ENCODE measurements around the gene DMRT3. TPM values are rescaled to one million over a fixed set of nuclear protein-coding genes. Genes with fewer than 3 reads are reported as not detected.

Gene DMRT3
- total RNA-seq, 2 donors from 2014 or later = not detected

- ATAC-seq = no peak
- intact Hi-C loops (cut with DNase I) = no loop called here
- no peak for DNase-seq
Measured at GRCh38 chr9:969310-970150, 6.9 kb upstream of the DMRT3 start.

GRCh38 chr9:970151-970996, 6.1 kb upstream of the DMRT3 start:
- intact Hi-C loops (cut with DNase I) = no loop called here
- no peak for DNase-seq
- no peak for ATAC-seq

GRCh38 chr9:971901-972500, 4.5 kb upstream of the DMRT3 start:
- intact Hi-C loops (cut with DNase I) = no loop called here
- DNase-seq = no peak

GRCh38 chr9:972501-973294, 3.8 kb upstream of the DMRT3 start:
- peak; percentile 3 to 47 for ATAC-seq
- intact Hi-C loops (cut with DNase I) = no loop called here

More at GRCh38 chr9:971901-972500, 4.5 kb upstream of the DMRT3 start:
- peak; percentile 17 to 50 for ATAC-seq

GRCh38 chr9:973295-973834, 3.1 kb upstream of the DMRT3 start:
- ATAC-seq (no peak), DNase-seq (no peak)
- intact Hi-C loops (cut with DNase I) = no loop called here

More at GRCh38 chr9:972501-973294, 3.8 kb upstream of the DMRT3 start:
- DNase-seq = no peak

GRCh38 chr9:974031-974995, 2.1 kb upstream of the DMRT3 start:
- DNase-seq (no peak), ATAC-seq (no peak)
- intact Hi-C loops (cut with DNase I) = no loop called here

GRCh38 chr9:974996-975739, 1.3 kb upstream of the DMRT3 start:
- no peak for DNase-seq
- intact Hi-C loops (cut with DNase I) = no loop called here
- ATAC-seq = no peak

GRCh38 chr9:975740-976257, 656 bp upstream of the DMRT3 start:
- no peak for ATAC-seq
- no peak for DNase-seq
- intact Hi-C loops (cut with DNase I) = no loop called here

- ATAC-seq (no peak), DNase-seq (no peak)
- intact Hi-C loops (cut with DNase I) = no loop called here
Measured at GRCh38 chr9:976943-977837, 735 bp downstream of the DMRT3 start.

GRCh38 chr9:977838-978830, 1.7 kb downstream of the DMRT3 start:
- DNase-seq (no peak), ATAC-seq (no peak)
- intact Hi-C loops (cut with DNase I) = no loop called here

GRCh38 chr9:979983-980382, 3.5 kb downstream of the DMRT3 start:
- ATAC-seq = no peak
- intact Hi-C loops (cut with DNase I) = no loop called here
- no peak for DNase-seq

GRCh38 chr9:980640-981039, 4.2 kb downstream of the DMRT3 start:
- no peak for DNase-seq
- intact Hi-C loops (cut with DNase I) = no loop called here
- no peak for ATAC-seq

- intact Hi-C loops (cut with DNase I) = no loop called here
- ATAC-seq (no peak), DNase-seq (no peak)
Measured at GRCh38 chr9:981491-981898, 5.0 kb downstream of the DMRT3 start.

- intact Hi-C loops (cut with DNase I) = no loop called here
- ATAC-seq (no peak), DNase-seq (no peak)
Measured at GRCh38 chr9:982394-983230, 6.2 kb downstream of the DMRT3 start.
